Vagina (tissue), 2 donors: ENCODE results near the gene COX17.

Experiments
- POLR2A ChIP-seq, 2 donors: fragments of 450-650 bp; IDR thresholded peaks; one replicate each; pipeline ENCODE4 v1.6.1; 2017; ENCODE audit warnings: antibody characterized with exemption in 2 of 2, mild to moderate bottlenecking in 2 of 2, moderate library complexity in 2 of 2
- POLR2AphosphoS5 ChIP-seq, 2 donors: sonication (generic); formaldehyde crosslinking; IDR thresholded peaks; one replicate each; pipeline ENCODE4 v1.9.0; 2017; ENCODE audit warnings: antibody characterized with exemption in 2 of 2, mild to moderate bottlenecking in 2 of 2, low read depth in 1 of 2; ENCODE audit not compliant: insufficient read depth in 1 of 2
- TF ChIP-seq, protein P1 (sequence below), 3 experiments: fragments of 450-650 bp in 2 of 3; fragments of 200-600 bp in 1 of 3; sonication (generic) in 1 of 3; IDR thresholded peaks; one replicate each; pipeline ENCODE4 v1.5.1; 2017 to 2019; ENCODE audit warnings: antibody characterized with exemption in 3 of 3, mild to moderate bottlenecking in 2 of 3, moderate library complexity in 2 of 3

DNA sequence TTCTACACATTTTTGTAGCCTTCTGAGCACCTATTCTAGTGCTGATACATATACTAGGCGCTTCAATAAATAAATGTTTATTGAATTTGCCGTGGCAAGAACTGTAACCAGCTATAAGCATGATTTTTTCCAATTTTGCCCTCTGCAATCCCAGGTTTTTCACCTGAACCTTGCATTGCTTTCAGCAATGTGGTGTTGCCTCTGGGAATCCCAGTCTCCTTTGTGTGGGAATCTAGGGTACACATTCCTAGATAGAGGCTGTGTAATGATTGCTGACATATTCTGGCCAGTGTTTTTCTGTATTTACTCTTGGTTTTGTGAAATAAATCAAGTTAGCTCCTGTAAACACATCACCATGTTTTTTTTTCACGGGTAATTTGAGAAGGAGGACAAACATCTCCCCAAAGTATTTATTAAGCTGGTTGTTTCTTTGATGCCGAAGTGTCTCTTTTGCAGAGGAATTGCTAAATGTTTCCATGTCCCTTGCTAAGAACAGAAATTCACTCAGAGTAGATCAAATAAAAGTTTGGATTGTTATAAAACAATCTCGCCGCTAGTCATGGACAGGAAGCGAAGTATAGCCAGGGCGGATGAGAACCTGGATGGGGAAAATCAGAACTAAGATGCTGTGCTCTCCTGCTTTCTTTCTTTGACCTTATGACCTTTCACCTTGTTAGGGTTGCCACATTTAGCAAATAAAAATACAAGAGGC, 26.8 kb upstream of the COX17 start:
- TF ChIP-seq, protein P1, sequence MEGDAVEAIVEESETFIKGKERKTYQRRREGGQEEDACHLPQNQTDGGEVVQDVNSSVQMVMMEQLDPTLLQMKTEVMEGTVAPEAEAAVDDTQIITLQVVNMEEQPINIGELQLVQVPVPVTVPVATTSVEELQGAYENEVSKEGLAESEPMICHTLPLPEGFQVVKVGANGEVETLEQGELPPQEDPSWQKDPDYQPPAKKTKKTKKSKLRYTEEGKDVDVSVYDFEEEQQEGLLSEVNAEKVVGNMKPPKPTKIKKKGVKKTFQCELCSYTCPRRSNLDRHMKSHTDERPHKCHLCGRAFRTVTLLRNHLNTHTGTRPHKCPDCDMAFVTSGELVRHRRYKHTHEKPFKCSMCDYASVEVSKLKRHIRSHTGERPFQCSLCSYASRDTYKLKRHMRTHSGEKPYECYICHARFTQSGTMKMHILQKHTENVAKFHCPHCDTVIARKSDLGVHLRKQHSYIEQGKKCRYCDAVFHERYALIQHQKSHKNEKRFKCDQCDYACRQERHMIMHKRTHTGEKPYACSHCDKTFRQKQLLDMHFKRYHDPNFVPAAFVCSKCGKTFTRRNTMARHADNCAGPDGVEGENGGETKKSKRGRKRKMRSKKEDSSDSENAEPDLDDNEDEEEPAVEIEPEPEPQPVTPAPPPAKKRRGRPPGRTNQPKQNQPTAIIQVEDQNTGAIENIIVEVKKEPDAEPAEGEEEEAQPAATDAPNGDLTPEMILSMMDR (IDR thresholded peaks at IDR 0.05): no peak
- TF ChIP-seq POLR2AphosphoS5 (IDR thresholded peaks at IDR 0.05; ENCODE audit: insufficient read depth in 1 of 2, low read depth in 1 of 2) (no peak), POLR2A (IDR thresholded peaks at IDR 0.05) (no peak)
